Hematopoietic multipotent progenitor cell treated with erythropoietin and hydrocortisone succinate and interleukin-3 and kit ligand, for 8 days (in vitro differentiated cells): Measurements from ENCODE around the gene MANF.

Source experiments
- DNase-seq: peaks from one replicate; pipeline ENCODE4 v3.0.0-alpha.2; 2015

MANF gene

DNA sequence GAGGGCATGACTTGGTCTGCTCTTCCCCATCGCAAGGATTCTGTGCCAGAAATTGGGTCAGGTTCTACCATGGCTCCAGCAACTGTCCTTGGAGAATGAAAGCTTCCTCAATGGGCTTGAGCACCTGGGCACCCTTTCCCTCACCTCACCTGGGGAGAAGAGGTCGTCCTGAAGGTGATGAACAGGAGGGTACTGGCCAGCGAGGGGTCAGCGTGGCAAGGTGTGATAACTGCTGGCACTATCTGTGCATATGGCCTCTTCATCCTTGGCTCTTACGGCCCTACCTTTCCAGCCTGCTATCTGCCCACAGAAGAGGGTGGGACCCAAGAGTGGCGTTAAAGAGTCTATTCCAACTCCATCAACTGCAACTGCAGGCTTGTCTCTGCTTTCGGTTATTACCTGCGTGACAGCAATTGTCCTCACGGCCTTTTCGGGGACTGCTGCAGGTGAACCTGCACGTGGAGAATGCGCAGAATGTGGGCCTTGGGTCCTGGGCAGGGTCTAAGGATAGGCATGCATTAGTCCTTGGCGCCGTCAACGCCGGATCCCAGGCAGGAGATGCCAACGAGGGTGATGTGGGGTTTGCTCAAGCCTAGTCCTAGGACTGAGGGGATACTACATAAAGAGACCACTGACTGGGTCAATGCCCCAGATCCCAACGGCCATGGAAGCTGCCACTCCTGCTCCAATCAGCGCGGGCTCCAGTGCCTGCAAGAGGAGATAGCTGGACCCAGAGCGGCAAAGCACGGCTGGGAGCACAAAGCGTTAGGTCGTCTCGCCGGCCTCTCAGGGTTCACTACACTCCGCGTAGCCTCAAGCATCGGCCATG, 5.4 kb downstream of the MANF start:
- DNase-seq, result no peak

DNA sequence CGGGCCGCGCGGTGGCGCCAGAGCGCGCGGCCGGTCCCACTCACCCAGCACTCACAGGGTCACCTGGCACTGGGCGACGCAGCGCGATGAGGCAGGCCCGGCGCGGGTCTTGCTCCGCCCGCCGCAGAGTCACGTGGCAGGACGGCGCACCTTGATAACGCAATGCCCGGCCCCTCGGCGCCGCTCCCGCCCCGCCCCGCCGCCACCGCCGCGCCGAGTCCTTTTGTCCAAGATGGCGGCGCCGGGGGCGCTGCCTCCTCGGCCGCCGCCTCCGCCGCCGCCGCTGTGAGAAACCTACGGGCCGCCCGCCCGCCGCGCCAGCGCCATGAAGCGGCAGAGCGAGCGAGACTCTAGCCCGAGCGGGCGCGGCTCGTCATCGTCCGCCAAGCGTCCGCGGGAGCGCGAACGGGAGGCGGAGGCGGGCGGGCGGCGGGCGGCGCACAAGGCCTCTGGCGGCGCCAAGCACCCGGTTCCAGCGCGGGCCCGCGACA, 6.0 kb downstream of the MANF start, which contains the start of gene RBM15B:
Gene RBM15B (plus strand): TSS at position 211 of the 491 bp plus-strand sequence. CDS start 115 bp downstream, at position 326.
- peak; percentile 96 for DNase-seq

DNA sequence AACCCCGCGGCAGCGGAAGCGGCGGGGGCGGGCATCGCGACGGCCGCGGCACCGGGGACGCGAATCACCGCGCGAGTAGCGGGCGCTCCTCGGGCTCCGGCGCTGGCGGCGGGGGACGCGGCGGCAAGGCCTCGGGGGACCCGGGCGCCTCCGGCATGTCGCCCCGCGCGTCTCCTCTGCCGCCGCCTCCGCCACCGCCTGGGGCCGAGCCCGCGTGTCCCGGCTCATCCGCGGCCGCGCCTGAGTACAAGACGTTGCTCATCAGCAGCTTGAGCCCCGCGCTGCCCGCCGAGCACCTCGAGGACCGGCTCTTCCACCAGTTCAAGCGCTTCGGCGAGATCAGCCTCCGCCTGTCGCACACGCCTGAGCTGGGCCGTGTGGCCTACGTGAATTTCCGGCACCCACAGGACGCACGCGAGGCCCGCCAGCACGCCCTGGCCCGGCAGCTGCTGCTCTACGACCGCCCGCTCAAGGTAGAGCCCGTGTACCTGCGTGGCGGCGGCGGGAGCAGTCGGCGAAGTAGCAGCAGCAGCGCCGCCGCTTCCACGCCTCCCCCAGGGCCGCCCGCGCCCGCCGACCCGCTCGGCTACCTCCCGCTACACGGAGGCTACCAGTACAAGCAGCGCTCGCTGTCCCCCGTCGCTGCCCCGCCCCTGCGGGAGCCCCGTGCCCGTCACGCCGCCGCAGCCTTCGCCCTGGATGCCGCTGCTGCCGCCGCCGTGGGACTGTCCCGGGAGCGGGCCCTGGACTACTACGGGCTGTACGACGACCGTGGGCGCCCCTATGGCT, 6.7 kb downstream of the MANF start:
- peak; percentile 19 for DNase-seq

DNA sequence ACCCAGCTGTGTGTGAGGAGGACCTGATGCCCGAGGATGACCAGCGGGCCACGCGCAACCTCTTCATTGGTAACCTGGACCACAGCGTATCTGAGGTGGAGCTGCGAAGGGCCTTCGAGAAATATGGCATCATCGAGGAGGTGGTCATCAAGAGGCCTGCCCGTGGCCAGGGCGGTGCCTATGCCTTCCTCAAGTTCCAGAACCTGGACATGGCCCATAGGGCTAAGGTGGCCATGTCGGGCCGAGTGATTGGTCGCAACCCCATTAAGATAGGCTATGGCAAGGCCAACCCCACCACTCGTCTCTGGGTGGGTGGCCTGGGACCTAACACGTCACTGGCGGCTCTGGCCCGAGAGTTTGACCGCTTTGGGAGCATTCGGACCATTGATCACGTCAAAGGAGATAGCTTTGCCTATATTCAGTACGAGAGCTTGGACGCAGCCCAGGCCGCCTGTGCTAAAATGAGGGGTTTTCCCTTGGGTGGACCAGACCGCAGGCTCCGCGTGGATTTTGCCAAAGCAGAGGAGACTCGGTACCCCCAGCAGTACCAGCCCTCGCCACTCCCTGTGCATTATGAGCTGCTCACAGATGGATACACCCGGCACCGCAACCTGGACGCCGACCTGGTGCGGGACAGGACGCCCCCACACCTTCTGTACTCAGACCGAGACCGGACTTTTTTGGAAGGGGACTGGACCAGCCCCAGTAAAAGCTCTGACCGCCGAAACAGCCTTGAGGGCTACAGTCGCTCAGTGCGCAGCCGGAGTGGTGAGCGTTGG, 7.5 kb downstream of the MANF start:
- no peak for DNase-seq

DNA sequence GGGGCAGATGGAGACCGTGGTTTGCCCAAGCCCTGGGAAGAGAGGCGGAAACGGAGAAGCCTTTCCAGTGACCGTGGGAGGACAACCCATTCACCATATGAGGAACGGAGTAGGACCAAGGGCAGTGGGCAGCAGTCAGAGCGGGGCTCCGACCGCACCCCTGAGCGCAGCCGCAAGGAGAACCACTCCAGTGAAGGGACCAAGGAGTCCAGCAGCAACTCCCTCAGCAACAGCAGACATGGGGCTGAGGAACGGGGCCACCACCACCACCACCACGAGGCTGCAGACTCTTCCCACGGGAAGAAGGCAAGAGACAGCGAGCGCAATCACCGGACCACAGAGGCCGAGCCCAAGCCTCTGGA, 8.0 kb downstream of the MANF start:
- DNase-seq, result no peak

DNA sequence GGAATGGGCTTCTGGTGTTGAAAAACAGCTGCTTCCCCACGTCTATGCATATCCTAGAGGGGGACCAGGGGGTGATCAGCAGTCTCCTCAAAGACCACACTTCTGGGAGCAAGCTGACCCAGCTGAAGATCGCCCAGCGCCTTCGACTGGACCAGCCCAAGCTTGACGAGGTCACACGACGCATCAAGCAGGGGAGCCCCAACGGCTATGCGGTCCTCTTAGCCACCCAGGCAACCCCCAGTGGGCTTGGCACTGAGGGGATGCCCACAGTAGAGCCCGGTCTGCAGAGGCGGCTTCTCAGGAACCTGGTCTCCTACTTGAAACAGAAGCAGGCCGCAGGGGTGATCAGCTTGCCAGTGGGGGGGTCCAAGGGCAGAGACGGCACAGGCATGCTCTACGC, 8.5 kb downstream of the MANF start:
- no peak for DNase-seq

DNA sequence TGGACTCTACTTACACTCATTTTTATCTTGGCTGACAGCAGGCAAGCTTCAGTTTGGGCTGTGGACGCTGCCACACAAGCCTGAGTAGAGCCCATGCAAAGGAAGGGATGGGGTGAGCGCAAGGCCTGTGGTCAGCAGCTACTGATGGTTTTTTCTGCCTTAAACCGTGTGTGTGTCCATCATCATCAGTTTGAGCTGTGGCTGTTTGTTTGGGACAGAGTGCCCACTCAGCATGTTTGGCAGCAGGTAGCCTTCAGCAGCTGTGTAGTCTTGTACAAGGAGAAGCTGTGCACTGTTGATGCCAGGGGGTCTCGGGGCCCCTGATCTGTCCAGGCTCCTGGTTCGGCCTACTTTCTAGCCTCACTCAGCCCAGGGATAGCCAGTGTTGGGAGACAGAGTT, 9.4 kb downstream of the MANF start:
- no peak for DNase-seq

DNA sequence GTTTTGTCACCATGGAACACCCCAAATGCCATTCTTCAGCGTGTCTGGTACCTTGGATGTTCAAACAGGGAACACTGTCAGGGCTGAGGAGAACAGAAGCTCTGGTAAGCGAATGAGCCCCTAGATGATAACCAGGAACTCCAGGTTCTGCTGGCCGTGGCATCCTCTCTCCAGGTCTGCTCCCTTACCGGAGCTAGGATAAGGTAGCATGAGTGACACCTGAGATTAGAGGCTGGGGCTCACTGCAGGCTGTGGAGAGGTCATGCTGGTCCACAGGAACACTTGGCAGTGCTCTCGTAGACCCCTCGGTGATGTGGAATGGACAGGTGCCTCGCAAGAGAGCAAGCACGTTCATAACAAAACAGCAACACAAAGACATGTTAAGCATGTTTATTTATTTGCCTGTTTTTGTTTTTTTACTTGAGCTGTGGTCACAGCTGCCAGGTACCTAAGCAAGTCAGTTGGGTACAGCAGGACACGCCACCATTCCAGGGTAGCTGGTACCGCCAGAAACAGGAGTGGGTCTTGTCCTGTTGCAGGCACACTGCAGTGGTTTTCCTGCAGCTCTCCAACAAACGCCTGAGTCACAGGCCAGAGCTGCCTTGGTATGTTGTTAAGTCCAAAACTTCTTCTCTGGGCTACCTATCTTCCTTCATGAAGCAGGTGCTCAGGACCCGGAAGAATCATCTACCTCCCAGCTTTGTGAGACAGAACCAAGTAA, 10.6 kb downstream of the MANF start:
- DNase-seq, result no peak

DNA sequence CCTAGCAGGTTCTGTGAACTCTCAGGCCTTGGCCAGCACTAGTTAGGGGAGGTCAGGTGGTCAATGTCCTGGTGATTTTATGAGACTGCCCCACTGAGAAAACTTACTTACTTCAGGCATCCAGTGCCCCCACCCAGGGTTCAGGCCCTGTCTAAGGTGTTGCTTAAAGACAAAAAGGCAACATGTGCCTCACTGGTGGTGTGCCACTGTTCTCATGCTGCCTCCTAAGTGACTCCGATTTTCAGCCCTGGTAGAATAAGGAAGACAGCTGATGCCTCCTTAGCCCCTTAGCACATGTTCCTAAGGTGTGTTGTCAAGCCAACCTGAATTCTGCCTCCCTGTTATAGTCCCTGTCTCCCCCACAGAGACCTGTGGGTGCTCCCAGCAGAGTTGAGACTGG, 11.3 kb downstream of the MANF start:
- DNase-seq, result no peak

DNA sequence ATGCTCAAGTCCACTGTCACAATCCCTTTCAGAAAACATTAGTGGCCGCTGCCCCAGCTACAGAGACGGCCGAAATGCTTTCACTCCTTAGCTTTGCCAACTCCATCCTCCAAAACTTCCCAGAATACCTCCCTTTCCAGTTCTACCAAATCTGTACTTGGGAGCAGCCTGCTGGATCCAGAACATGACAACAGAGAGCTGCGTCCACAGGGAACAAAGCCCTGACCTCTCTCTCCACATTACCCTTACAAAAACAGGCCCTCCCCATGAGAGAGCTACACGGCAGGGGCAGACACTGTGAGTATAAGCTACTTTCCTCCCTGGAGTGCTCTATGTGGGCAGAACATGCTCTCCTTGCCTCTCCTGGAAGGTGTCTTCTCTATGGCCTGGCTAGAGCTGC, 12.3 kb downstream of the MANF start:
- DNase-seq, result no peak

DNA sequence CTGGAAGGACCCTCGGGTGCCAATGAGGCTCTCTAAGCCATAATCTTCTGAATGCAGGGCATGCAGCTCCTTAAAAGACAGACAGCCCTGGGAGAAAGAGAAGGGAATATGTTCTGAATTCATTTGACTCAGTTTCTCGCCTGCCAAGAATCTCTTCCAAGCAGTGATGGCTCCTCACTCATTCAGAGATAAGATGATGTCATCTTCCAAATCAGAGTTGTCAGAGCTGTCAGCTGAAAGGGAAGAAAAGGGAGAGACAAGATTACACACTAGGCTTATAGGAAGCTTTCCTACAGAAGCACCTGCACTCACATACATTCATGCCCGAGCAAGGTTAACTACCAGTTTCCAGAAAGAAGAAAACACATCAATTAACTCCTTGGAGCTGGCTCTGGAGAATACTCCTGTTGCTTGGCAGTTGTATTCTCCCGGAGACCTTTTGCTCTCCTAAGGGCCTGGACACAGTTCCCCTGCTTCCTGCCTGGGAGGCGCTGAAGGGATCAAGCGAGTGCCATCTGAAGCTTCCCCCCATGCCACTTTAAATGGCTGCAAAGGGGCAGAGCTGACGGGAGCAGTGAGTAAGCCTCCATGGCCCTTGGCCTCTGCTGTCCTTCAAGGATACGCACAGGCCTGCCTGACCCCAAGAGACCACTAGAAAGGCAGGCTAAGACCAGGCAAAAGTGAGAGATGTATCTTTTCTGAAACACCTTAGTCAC, 13.7 kb downstream of the MANF start:
- DNase-seq, result no peak

DNA sequence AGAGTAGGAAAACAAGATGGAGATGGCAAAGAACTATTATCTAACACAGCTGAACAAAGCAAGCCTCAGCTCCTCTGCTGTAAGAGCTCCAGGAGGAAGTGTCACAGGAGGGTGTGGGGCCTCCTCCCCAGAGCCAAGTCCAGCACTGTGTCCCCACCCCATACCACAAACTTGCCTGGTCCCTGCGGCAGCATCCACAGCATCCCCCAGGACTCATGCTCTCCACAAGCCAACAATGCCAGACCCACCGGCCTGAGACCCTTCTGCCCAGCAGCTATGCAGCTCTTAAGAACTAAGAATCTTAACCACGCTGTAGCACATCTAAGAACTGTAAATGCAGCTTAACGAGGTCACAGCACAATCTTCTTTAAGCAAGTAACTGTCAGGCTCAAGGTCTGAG, 15.1 kb downstream of the MANF start:
- DNase-seq, result no peak

DNA sequence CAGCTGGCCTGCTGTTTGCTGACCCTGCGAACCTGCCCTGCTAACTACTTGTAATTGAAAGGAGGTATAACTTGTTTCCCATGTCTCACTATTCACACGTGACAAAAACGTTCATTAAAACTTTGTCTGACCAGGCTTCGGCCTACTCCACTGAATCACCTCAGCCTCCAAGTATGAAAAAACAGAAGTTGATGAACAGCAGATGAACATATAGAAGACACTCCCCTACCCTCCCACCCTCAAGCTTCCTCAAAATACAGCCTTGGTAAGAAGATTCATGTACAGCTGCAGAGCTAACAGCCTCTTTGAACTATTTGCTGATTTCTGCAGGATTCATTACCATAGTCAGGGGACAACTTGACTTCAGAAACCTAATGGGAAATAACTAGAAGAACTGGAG, 16.6 kb downstream of the MANF start:
- no peak for DNase-seq

DNA sequence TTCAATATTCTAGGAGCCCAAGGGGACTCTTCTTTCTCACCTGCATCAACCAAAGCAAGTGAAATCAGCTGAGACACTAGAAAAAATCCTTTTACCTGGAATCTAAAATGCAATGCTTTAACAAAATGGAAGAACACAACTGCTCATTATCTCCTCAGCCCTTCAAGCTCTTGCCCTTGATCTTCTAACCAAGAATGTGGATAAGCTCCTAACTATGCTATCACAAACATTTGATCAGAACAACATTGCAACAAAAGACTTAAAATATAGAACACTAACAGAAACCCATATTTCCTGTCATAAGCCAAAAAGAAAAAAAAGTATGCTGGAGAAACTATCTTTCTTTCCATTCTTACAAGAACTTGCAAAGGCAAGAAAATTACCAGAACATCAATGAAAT, 18.6 kb downstream of the MANF start:
- no peak for DNase-seq

DNA sequence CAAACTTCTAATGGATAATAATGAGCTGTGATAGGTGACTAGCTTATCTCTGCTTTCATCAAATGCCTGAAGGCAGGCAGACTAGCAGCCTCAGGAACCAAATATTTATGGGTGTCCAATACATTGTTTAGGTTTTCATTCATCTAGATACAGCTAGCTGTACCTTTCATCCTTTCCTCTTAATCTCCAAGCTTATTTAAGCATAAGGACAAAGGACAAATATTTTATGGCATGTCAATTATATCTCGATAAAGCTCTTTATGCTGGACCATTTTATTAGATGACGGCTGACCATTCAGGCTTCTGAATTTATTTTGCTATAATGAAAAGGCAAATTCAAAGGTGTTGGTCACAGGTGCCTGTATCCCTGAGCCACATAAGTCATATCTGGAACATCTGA, 22.9 kb downstream of the MANF start:
- no peak for DNase-seq

DNA sequence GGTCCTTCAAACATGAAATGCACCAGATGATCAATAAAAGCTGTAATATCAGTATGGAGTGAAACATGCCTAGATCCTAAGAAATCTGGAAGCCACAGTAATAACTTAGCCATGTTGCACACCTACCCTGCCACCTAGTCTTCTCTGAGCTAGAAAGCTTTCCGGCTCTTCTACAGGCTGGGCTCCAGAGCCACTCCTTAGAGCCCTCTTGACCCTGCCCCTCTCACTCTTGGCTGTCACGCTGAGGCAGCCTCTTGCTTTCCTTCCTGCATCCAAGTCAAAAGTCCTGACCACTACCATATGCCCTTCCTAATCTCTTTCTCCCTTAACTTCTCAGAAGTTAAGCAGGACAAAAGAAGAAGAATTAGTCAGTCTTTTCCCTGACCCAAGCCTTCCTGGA, 23.7 kb downstream of the MANF start:
- DNase-seq, result no peak

DNA sequence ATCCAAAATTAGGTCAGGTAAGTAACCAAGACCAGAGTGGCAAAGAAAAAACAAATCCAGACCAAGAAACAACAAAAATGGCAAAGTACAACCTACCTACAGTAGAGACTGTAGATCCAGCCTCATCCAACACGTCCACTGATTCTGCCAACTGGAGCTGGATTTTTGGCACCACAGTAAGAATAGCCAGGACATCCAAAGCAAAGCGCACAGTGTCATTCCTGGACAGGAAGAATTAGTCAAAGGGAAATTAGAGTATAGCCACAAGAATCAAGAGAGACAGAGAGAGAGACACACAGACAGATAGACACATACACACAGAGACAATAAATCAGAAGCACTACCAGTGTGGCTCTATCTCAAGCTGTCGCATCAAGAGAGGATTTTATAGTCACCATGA, 37.1 kb downstream of the MANF start:
- no peak for DNase-seq

DNA sequence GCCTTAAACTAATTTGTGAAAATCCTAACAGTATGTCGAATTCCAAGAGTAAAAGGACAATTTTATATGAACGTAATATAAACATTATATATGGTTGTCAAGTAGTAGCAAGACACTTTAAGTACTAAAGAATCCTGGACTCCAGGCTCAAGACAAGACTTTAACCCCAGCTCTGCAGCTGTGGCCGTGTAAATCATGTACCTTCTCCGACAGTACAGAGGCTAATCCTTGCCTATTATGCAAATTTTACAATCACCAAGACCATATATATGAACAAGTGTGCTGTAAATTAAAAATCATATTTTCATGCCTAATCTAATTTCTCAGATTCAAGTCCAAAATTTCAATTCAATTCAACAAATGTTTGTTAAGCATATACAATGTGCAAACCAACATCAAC, 41.8 kb downstream of the MANF start:
- no peak for DNase-seq

DNA sequence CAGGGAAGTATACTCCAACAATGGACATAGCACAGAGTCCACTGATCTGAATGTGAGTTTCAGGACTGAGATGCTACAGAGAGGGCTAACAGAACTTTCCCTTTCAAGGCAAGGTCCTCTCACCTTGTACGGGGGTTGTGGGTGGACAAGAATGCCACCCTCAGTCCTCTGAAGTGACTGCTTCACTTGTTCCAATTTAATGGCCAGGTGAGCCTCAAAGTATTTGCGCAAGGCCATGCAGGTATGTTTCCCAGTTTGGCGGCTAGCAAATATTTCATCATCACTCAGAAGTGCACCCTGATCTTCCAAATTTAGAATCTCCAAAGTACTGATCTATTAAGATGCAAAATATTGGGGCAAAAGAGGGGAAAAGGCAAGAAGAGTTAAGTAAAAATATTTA, 44.0 kb downstream of the MANF start:
- DNase-seq, result no peak

DNA sequence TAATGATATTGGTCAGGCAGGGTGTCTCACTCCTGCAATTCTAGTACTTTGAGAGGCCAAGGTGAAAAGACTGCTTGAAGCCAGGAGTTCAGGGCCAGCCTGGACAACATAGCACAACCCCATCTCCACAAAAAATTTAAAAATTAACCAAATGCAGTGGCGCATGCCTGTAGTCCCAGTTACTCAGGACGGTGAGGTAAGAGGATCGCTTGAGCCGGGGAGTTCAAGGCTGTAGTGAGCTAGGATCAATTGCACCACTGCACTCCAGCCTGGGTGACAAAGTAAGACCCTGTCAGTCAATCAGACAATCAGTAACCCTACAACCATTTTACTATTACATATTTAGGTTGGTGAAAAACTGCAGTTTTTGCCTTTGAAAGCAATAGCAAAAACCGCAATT, 49.0 kb downstream of the MANF start:
- no peak for DNase-seq

DNA sequence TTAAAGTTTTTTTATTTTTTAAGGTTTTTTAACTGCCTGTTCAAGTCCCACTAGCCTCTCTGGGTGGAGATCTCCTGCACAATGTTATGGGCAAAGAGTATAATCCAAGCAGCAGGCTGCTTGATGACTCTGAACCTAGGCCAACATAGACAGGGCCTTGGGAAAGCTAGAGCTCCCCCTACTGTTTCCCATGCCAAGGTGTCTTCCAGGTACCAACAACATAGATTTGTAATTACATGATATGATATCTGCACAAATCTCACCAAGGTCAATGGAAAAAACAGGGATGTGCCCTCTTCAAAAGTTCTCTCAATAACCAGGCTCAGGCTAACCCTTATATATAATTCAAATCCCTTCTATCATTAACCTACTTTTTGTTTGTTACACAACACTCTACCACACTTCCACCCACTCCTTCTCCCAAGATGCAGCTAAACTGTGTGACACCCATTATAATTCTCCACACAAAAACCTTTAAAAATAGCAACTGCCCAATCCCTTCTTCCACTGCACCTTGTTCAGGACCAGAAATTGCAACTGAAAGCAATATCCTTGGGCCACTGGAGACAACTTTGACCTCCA, 49.7 kb downstream of the MANF start:
- peak; percentile 77 for DNase-seq
